ENCODE data around the gene ETNK2.
"Not testable (repeated sequence)": the region's sequence is repeated elsewhere in the genome, so short reads cannot be mapped to it uniquely, and the experiment has no call there.

The ETNK2 gene

DNA sequence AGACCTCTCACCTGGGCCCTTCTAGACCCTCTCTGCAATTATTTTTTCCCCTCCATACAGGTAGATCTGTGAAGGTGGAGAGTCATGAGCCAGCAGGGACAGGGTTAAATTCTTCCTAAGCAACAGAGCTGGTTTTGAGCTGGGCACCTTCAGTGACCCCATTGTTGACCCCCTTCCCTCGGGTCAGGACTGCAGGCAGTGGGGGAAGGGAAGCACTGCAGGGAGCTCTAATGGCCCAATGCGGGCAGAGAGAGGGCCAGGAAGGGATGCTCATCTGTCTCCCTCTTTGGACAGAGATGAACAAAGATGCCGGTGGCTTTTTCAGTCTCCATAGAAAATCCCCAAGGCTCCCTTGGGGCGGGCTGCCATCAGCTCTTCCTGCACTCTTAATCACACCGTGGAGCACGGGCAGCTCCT lies 57.5 kb downstream of the ETNK2 start:
- DNase-seq = no peak

GRCh38 chr1:204093781-204094180 lies 58.1 kb downstream of the ETNK2 start:
- no peak for DNase-seq

DNA sequence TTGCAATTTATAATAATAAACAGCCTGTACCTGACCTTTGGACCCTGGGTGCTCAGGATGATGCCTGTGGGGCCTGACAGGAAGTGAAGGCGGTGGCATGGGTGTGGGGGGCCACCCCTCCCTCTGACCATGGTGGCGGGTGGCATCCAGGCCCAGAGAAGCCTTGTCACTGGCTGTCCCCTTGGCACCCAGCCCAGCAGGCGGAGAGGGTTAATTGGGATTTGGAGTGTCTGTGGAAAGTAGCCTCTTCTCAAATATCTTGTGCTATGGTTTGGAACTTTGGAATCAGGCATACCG lies 58.5 kb downstream of the ETNK2 start:
- DNase-seq = no peak

GRCh38 chr1:204092632-204093420 lies 59.0 kb downstream of the ETNK2 start:
- no peak for DNase-seq

- DNase-seq = no peak
These were observed 60.0 kb downstream of the ETNK2 start for GRCh38 chr1:204091787-204092312.

- DNase-seq = no peak
These were observed 60.8 kb downstream of the ETNK2 start for GRCh38 chr1:204091066-204091465.

DNA sequence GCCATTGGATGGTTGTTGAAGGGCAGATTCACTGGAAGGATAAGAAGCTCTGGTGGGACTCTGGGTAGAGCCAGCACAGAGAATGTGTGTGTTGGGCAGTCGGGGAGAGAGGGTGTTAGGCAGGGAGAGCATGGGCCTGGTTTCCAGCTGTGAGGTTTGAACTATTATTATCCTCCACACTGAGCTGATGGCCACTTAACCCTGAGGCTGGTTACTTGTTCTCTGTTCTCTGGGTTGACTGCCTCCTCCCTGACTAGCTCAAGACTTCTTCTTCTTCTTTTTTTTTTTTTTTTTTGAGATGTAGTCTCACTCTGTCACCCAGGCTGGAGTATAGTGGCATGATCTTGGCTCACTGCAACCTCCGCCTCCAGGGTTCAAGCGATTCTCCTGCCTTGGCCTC lies 61.7 kb downstream of the ETNK2 start:
- DNase-seq = not testable (repeated sequence)

- no peak for DNase-seq
These were observed 62.6 kb downstream of the ETNK2 start for GRCh38 chr1:204089044-204089751.

DNA sequence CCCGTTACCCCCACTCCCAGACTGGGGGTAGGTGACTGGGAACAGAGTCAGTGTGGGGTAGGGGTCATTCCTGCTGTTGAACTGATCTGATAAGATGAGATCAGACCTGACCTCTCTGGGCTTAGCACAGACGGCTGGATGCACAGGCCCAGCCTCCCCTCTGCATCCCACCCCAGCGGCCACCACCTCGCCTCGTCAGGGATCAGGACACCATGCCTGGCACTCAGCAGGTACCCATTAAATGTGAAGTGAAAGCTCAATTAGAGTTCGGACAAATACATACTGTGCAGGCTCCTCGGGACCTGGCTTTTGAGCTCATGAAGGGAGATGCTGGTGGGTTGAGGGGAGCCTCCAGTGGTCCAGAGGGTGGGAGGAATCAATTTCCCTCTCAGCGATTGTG lies 63.2 kb downstream of the ETNK2 start:
- DNase-seq = no peak

DNA sequence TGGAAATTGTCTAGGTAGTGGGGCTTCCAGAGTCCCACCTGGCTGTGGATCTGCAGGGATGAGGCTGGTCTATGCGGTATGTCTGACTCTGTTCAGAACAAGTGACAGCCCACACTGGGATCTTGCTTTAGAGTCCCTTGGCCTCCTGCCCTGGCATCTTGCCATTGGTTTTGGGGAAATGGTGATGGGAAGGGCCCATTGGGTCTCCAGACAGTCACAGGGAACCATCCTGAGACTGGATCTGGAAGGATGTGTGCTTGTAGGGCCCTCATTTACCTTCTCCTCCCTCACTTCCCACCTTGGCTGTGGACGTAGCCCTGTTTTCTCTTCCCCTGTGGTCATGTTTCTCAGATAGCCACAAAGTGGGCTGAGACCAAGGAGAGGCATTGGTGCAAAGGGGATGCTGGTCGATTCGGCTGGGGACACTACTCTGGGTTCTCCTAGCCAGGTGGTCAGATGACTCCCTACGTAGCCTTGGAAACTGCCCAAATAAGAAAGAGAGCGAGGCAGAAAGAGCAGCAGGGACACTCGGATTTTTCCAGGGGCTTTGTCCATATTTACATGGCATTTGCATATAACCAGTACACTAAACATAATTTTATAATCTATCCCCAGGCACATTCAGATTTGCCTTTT lies 63.8 kb downstream of the ETNK2 start:
- DNase-seq = no peak

DNA sequence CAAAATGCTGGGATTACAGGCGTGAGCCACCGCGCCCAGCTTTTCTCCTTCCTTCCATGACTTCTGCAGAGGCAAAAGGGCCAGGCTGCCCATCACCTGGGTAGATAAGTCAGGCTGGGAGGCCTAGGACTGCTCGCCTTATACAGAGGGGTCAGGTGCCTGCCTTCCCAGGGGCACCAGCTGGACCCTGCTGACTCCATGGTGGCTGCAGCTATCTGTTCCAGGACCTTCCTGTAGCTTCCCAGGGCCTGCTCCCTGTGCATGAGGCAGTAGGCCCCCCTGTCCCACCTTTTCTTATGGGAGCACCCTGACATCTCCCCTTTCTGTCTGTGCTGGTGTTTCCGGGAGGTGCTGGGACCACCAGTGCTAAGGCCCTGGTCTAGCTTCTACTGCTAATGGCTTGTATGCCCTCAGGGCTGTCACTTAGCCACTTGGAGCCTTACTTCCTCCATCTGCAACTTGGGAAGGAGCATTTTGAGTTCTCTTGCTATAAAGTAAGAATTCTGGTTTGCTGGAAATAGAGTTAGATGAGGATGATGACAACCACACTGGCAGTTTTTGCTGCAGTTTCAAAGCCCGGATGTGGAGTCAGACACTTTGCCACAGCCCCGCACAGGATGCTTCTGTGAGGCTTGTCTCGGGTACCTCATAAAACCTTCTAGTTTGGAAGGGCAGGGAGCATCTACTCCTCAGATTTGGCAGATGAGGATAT lies 64.5 kb downstream of the ETNK2 start:
- no peak for DNase-seq

GRCh38 chr1:204085876-204086275 lies 66.0 kb downstream of the ETNK2 start:
- DNase-seq = no peak

GRCh38 chr1:204084247-204084772 lies 67.5 kb downstream of the ETNK2 start:
- no peak for DNase-seq

GRCh38 chr1:204083491-204083890 lies 68.4 kb downstream of the ETNK2 start:
- DNase-seq = no peak

- DNase-seq = no peak
These were observed 69.9 kb downstream of the ETNK2 start for GRCh38 chr1:204081791-204082513.

- DNase-seq = no peak
These were observed 70.6 kb downstream of the ETNK2 start for GRCh38 chr1:204081164-204081790.
